CD4-positive, alpha-beta T cell treated with Interleukin-4 for 4 hours (primary cell): ENCODE measurements around the gene TRIP13.
A peak's percentile ranks its signal among the peaks of the same experiment; 100 is the strongest.
"Not testable (repeated sequence)": the region's sequence is repeated elsewhere in the genome, so short reads cannot be mapped to it uniquely, and the experiment has no call there.

ENCODE experiments used
- DNase-seq: peaks from one replicate; pipeline ENCODE4 v3.0.0-alpha.2; 2020

Gene TRIP13, protein sequence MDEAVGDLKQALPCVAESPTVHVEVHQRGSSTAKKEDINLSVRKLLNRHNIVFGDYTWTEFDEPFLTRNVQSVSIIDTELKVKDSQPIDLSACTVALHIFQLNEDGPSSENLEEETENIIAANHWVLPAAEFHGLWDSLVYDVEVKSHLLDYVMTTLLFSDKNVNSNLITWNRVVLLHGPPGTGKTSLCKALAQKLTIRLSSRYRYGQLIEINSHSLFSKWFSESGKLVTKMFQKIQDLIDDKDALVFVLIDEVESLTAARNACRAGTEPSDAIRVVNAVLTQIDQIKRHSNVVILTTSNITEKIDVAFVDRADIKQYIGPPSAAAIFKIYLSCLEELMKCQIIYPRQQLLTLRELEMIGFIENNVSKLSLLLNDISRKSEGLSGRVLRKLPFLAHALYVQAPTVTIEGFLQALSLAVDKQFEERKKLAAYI

DNA sequence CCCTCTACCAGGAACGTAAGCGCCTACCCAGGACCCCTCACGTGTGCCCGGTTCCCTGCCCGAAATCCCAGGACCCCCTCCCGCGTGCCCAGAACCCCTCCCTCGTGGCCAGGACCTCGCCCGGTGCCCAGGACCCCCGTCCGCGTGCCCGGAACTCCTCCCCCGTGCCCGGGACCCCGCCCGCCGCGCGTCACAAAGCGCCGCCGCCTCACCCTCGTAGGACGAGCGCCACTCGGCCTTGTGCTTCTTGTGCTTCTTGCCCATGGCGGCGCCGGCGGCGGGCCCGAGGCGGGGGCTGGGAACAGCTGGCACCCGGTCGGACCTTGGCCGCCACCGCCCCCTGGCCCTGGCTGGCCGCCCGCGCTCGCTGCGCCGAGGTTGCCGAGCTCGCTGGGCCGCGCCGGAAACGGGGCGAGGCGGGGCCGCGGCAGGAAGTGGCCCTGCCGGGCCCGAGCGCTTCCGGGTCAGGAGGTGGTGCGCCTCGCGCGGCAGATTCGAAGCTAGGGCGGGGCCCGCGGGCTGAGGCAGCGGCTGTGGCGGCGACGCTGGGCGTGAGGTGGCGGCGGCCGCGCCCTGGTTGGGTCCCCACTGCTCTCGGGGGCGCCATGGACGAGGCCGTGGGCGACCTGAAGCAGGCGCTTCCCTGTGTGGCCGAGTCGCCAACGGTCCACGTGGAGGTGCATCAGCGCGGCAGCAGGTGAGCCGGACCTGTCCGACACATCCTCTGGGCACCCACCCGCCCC lies at the start of gene TRIP13, which contains the start of gene BRD9:
Gene TRIP13, plus strand, starts transcription at position 491 of the 743 bp plus-strand sequence. Its CDS starts 115 bp downstream, at position 606.
Gene BRD9, minus strand, starts transcription at position 408 of the 743 bp plus-strand sequence. Its CDS starts 144 bp downstream, at position 264.
- DNase-seq, result peak; percentile 74

- not testable (repeated sequence) for DNase-seq
These were observed 49.3 kb upstream of the TRIP13 start for GRCh38 chr5:843371-843770.

DNA sequence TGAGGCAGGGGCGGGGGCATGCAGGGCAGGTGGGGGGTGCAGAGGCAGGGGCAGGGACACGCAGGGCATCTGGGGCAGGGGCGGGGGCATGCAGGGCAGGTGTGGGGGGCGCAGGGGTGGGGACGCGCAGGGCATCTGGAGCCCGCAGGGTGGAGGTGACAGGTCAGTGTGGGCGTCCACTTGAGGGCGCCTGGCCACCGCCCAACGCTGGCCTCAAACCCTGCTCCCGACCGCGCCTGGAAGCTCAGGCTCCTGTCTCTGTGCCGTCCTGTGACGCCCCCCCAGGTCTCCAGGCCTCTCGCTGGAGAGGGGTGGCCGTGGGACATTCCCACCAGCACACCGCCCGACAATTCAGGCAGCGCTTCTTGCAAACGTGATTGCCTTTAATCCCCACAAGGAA lies 48.8 kb upstream of the TRIP13 start:
- not testable (repeated sequence) for DNase-seq

GRCh38 chr5:844426-844825 lies 48.3 kb upstream of the TRIP13 start:
- DNase-seq, result not testable (repeated sequence)

GRCh38 chr5:845031-845675 lies 47.5 kb upstream of the TRIP13 start:
- DNase-seq, result not testable (repeated sequence)

DNA sequence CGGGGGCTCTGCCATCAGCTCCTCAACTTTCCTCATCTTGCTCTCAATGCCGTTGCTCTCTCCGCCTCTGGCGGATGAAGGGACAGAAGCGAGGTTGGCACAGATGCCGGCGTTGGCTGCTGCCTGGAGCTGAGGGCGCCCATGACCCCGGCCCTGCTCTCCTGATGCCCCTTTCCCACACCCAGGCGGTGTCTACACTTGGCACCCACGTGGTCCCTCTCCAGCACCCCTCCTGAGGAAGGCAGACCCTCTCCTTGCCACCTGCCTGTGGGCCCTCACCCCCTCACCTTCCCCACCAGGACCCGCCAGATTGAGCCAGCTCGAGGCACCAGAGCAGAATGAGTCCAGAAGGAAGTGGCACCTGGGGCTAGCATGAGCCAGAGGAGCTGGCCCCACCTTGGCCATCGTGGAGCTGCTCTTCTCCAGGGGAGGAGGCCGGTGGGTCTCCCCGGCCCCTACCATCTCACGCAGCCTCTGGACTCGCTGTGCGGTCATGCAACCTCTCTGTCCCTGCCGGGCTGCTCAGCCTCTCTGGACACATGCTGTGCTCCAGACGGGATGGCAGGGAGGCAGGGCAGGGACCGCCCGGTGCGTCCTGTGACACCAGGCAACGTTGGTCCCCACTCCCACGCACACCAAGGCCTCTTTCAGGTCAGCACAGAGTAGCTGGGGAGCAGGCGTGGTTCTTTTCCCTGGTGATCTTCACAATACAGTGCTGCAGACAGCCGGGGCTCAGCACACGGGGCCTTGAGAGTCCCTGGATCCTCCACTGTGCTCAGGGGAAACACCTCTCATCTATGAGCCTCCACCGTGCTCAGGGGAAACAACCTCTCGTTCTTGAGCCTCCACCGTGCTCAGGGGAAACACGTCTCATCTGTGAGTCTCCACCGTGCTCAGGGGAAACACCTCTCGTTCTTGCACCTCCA lies 46.7 kb upstream of the TRIP13 start:
- DNase-seq, result not testable (repeated sequence)

GRCh38 chr5:846602-847091 lies 46.0 kb upstream of the TRIP13 start:
- DNase-seq, result peak; percentile 27

DNA sequence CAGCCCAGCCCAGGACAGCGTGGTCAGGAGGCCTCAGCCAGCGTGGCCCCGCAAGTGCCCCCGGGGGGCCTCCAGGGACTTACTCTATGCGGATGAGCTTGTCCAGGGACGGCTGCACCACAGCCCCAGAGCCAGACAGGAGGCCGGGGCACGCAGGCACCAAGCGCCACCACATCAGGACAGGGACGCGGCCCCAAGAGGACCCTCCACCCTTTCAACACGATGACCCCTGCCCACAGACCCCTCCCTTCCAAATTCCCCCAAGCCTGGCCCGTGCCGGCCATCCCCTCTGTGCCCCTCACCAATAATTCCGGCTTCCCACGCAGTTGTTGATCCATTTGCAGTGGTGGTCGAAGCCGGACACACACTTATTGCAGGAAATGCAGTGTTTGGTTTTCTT lies 45.5 kb upstream of the TRIP13 start:
- not testable (repeated sequence) for DNase-seq

DNA sequence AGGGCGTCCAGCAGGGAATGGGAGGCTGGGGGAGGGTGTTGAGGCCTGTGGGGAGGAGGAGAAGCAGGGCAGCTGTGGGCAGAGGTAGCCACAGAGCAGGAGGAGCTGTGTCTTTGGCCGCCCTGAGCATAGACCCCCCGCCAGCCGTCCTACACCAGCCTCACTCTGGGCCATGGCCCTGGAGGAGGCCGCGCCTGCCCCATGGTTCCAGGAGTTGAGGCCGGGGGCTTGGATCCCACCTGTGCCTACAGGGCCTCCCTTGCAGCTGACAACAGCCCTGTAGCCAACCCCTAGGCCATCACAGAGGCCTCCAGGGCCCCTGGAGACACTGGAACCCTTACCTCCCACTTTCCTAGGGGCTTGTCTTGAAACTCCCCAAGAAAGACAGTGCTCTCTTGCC lies 44.9 kb upstream of the TRIP13 start:
- DNase-seq, result not testable (repeated sequence)

GRCh38 chr5:848671-849111 lies 44.0 kb upstream of the TRIP13 start:
- no peak for DNase-seq

DNA sequence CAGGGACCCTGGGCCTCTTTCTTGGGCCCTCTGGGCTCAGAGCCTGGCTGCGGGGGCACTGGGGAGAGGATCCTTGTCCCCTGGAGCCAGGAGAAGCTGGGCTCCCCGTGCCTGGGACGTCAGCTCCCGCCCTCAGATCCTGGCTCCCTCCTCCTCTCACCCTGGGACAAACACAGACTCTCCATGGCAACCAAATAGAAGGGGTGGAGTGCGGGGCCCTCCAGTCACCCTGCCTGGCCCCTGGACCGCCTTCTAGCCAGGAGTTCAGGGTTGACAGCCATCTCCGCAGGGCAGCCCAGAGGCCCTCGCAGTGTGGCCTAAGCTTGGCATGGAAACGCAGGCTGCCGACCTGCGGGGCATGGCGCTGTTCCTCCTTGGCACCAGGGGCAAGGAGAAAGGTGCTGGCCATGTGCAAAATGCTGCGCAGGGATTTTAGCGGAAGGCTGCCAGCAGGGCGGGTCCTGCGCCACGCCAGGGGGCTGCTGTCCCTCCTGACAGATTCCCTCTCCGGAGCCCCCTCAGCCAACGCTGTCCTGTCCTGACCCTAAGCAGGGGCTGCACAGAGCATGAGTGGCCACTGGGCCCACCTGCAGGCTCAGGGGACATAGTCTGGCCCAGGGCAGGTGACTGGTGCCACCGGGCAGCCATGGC lies 42.9 kb upstream of the TRIP13 start:
- DNase-seq, result no peak

DNA sequence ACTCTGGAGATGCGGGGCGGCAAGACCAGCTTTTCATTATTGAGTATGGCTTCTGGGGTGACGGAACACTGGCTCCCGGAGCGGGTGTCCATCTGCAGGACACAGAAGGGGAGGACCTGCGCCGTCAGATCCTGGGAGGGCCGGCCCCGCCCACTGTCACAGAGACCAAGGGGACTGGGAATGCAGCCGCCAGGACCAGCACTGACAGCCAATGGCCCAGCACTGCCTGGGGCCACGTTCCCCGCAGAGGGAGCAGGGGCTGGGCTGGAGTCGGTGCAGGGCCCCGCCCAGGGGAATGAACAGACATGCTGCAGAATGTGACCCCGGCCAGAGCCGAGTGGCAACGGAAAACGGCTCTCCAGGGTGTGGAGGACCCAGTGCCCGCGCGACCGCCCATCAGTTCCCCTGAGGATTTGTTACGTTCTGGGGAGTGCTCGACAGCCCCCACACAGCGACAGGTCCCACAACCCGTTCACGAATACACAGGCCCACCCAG lies 42.1 kb upstream of the TRIP13 start, which contains the start of gene ZDHHC11:
Gene ZDHHC11, minus strand, starts transcription at position 476 of the 496 bp plus-strand sequence. Its CDS starts 384 bp downstream, at position 92.
- DNase-seq, result no peak

GRCh38 chr5:851076-851475 lies 41.6 kb upstream of the TRIP13 start:
- DNase-seq, result no peak

- no peak for DNase-seq
These were observed 41.1 kb upstream of the TRIP13 start for GRCh38 chr5:851553-851952.

- DNase-seq, result no peak
These were observed 40.7 kb upstream of the TRIP13 start for GRCh38 chr5:852018-852417.

- no peak for DNase-seq
These were observed 40.0 kb upstream of the TRIP13 start for GRCh38 chr5:852431-853401.

DNA sequence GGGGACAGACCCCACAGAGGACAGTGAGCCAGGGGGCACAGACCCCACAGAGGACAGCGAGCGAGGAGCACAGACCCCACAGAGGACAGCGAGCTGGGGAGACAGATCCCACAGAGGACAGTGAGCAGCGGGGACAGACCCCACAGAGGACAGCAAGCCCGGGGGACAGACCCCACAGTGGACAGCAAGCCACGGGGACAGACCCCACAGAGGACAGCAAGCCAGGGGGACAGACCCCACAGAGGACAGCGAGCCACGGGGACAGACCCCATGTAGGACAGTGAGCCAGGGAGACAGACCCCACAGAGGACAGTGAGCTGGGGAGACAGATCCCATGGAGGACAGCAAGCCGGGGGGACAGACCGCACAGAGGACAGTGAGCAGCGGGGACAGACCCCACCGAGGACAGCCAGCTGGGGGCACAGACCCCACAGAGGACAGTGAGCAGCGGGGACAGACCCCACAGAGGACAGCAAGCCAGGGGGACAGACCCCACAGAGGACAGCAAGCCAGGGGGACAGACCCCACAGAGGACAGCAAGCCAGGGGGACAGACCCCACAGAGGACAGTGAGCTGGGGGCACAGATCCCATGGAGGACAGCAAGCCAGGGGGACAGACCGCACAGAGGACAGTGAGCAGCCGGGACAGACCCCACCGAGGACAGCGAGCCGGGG lies 39.1 kb upstream of the TRIP13 start:
- DNase-seq, result not testable (repeated sequence)

GRCh38 chr5:854217-854616 lies 38.5 kb upstream of the TRIP13 start:
- DNase-seq, result no peak
